GM21515 (cell line): ENCODE measurements around the gene RPL22.

Experiments used
- ATAC-seq: cut with Tn5 transposase; IDR thresholded peaks from one replicate; pipeline ENCODE4 v1.9.1; 2021; ENCODE audit not compliant: unreplicated experiment

The RPL22 gene

DNA sequence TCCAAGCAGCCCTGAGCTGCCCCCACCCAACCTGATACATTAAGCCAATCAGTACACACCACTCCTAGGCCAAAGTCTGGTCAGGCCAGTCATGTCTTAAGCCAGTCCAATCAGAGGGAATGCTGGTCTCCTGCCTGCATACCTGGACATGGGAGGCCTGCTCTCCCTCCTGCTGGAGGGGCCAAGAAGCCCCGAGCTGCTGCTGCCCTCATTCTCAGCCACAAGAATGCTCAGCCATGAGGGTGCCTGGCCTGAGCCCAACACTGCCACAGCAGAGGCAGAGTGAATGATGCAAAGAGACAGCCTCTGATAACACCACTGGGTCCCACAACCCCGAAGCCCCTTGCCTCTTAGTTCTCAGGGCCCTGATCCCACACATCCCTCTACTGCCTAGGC is 42.3 kb downstream of the RPL22 start:
- no peak for ATAC-seq

DNA sequence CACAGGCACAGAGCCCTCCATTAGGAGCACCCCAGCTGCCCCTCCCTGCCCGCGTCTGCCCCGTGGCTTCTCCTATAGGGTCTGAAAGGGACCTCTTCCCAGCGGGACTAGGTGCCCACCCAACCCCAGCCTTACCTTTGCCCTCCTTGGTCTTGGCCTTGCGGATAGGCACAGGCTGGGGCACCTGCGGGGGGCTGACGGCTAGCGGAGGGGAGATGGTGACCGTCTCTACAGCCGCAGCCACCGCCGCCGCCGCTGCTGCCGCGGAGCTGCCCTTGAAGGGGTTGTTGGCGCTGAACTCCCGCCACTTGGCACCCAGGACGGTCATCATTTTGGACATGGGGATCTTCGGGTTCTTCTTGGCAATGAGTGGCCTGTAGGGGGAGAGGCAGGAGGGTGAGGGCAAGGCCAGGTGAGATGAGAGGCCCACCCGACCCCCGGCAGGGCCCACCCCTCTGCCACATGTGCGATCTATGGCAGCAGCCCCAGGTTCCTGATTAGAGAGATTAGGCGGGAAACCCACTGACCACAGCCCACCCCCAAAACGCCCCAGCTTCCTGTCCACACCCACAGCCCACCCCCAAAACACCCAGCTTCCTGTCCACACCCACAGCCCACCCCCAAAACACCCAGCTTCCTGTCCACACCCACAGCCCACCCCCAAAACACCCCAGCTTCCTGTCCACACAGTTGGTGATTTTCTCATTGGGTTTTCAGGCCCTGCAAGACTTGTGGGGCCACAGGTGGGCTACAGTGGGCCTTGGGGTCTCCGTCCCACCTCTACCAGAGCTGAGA is 44.7 kb downstream of the RPL22 start:
- ATAC-seq = no peak

DNA sequence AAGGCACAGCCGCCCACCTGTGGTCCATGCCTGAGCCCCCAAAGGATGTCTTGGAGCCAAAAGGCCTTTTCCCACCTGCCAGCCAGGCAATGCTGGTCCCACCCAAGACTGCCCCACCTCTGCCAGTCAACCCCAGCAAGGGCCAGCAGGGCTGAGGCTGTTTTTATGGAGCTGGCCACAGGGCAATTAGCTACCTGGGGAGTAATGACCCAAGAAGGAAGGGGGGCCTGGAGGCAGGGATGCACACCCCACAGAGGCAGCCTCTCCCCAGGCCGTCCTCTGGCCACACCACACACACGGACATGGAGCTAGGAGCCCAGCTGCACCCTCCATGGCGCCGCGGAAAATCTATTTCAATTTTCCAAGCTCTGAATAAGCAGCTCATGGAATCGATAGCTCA is 46.5 kb downstream of the RPL22 start:
- ATAC-seq = no peak

DNA sequence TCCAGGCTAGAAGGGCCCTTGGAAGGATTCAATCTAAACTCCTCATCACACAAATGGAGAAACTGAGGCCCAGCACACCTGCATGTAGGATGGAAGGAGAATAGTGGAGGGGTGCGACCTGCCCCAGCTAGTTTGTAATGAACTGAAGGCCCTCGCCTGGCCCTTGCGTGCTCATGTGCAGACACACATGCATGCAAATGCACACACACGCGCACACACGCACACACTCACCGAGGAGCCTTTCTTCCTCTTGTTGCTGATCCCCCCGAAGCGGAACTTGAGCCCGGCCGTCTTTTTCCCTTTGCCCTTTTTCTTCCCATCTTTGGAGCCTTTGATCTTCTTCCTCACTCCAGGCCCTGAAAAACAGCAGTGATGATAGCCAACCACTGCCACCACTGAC is 47.2 kb downstream of the RPL22 start:
- ATAC-seq = no peak

DNA sequence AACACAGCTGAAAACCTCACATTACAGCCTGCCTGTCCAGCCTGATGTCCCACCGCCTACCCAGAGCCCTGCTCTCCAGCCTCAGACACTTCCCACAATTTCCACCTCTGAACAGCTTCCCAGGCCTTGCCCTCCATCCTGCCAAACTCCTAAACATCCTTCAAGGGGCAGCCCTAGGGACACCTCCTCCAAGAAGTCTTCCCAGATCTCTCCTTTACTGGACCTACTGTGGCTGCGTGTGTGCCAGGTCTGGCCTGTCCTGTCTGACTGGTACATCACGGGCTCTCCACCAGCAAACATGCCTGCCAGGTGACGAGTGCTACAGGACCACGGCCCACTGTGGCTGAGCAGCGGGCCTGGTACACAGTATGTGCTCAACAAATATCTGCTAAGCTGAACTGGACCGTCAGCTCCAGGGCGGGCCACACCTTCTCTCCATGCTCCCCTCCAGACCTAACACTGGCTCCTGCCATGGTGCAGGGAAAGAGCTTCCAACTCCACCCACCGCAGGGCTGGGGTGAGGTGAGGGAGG is 48.0 kb downstream of the RPL22 start:
- no peak for ATAC-seq

DNA sequence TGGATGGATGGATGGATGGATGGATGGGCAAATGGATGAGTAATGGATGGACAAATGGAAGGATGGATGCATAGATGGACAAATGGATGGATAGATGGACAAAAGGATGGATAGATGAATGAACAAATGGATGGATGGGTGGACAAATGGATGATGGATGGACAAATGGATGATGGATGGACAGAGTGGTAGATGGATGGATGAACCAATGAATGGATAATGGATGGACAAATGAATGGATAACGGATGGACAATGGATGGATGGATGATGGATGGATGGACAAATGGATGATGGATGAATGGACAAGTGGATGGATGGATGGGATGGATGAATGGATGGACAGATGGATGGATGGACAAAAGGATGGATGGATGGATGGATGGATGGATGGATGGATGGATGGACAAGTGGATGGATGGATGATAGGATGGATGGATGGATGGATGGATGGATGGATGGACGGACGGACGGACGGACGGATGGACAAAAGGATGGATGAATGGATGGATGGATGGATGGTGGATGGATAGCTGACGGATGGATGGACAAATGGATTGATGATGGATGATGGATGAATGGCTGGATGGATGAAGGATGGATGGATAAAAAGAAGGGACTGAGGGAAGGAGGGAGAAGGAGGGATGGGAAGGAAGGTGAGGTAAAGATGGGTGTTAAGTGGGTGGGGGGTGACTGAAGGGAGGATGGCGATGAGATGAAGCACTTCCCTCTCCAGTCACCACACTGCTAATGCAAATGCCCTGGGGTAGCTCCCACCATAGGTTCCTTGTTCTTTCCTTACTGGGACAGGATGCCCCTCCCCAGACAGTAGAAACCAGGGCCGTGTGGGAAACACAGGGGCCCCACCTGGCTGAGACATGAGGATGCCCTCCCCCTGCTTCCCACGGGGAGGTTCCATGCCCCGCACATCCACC is 49.1 kb downstream of the RPL22 start:
- no peak for ATAC-seq

DNA sequence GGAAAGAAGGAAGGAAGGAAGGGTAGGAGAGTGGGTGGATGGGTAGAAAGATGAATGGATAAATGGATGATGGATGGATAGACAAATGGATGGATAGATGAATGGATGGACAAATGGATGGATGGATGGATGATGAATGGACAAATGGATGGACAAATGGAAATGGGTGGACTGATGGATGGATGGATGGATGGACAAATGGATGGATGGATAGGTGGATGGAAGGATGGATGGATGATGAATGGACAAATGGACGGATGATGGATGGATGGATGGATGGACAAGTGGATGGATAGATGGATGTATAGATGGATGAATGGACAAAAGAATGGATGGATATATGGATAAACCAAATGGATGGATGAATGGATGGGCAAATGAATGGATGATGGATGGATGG is 49.8 kb downstream of the RPL22 start:
- no peak for ATAC-seq

DNA sequence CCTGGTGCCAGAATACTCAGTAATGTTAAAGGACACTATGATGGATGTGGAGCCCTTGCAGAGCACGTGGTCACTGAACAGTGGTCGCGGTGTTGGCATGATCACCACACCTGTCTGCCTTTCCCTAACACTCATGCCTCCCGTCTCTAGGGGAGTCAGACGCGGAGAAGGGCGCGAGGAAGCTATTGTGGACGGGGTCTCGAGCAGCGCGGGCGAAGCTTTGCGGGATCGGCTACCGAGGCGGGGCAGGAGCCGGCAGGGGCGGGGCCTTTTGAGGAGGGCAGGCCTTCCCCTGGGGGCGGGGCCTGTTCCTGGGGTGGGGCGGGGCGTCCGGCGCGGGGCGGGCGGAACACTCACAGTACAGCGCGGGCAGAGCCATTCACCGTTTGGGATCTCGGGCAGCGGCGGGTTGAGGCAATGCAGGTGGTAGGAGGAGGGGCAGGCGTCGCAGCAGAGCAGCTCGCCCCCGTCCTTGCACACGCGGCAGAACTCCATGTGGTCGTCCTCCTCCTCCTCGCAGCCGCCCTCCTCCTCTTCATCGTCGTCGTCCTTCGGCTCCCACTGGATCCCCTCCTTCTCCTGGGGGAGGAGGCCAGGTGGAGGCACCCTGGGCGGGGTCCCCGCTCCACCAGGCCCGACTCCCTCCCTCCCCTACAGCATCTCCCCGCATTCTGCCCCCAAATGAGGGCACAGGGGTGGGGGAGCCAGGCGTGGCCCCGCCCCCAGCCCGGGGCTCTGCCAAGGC is 50.7 kb downstream of the RPL22 start:
- ATAC-seq = no peak

DNA sequence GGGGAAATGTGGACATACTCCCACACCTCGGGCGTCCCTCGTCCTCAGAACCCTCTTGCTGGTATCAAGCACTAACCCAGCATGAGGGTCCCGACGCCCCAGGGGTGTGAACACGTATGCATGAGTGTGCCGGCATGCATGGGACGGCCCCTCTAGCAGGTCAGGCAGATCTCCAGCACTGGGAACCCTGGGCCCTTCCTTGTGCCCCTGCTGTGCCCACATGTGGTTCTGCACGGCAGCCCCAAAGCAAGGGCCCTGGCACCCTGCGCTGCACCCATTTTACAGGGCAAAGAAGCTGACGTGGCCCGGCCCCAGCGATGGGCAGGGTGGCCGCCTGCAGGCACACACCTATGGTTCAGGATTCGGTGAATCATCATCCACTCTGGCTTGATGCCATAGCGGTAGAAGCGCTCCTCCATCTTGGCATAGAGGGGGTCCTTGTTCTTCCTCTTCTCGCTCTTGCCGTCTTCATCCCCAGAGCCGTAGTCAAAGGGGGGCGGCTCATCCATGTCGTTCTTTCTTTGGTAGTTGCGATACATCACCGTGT is 53.5 kb downstream of the RPL22 start:
- ATAC-seq = no peak

DNA sequence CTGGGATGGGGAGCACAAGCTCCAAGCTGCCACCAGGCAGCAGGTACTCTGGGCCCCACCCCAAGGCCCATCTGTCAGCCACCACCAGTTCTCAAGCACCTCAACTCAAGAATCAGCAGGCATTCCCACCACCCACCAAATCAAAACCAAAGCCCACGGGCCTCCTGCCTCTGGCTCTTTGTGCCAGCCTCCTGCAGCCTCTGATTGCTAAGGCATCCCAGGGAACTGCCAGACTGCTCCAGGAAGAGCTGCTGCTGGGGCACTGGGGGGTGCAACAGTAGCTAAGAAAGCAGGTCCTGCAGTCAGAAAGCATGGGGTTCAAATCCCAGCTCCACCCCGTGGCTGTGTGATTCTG is 54.0 kb downstream of the RPL22 start:
- ATAC-seq = no peak

DNA sequence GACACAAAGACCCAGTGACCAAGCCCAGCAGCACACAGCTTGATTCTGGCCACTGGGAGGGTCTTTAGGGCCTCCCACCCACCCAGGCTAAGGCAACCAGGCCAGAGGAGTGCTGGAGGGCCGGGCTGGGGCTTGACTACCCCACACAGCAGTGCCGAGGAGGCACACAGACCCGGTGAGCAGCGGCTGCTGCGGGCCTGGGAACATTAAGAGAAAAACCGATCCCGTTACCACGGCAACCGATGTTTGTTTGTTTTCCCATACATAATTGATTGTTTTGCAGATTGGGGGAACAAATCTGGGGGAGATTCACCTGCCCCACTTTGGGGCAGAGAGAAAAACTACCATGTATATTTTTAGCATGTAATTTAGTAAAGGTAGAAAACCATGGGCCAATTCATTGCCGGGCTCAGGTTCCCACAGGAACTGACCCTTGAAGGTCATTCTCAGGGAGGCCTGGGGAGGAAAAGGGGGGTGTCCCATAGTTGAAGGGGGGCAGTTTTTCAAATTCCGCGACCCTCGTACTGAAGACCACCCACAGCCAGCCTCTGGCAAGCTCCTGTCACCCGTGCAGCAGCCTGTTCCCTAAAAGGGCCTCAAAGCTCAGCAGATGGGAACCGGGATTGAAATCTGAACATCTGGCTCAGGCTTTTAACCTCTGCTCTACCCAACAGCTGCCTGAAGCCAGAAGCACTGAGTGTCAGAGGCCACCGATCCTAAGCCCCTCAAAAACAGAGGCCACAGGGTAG is 54.6 kb downstream of the RPL22 start:
- ATAC-seq = no peak

DNA sequence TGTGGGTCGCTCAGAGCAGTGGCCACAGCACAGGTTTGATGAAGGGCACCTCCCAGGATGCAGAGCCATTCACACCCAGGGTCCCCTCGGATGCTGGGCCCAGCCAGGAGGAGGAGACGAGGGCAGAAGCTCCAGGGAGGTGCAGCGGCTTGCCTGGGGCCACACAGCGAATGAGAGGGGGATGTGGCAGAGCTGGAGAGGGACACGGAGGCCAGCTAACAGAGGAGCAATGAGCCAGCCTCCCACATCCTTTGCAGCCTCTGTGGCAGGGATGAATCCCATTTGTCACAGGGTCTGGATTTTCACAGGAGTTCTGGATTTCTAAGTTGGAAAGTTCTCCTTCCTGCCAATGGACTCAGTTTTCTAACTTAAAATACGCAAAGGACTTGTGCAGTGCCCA is 55.2 kb downstream of the RPL22 start:
- no peak for ATAC-seq

DNA sequence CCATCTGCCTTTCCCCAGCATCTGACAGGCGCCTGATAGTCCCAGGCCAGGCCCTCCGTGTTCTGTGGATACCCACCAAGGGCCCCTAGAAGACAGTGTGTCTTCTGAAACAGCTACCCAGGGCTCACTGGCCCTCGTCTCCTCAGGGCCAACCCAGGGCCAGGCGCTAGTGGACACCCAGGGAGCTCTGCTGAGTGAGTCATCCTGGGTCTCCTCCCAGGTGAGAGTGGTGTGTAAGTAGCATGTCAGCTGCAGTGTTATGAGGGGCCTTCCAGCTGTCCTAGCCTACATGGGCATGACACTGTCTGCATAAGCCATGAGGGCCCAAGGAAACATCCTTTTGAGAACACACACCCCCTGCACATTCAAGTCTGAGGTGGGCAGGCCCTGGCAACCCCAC is 56.0 kb downstream of the RPL22 start:
- no peak for ATAC-seq

DNA sequence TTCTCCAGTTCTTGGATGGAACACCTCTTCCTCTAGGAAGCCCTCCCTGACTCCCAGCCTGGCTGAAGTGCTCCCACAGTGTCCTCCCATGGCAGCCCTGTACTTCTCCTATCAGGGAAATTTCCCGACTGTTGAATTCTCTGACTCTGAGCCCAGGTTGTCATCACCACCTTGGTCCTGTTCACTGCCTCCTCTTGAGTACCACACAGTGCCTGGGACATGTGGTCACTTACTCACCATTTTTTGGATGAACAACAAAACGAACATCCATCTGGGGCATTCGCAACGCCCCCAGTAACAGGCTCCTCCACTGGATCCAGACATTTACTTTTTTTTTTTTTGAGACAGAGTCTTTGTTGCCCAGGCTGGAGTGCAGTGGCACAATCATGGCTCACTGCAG is 56.7 kb downstream of the RPL22 start:
- no peak for ATAC-seq

DNA sequence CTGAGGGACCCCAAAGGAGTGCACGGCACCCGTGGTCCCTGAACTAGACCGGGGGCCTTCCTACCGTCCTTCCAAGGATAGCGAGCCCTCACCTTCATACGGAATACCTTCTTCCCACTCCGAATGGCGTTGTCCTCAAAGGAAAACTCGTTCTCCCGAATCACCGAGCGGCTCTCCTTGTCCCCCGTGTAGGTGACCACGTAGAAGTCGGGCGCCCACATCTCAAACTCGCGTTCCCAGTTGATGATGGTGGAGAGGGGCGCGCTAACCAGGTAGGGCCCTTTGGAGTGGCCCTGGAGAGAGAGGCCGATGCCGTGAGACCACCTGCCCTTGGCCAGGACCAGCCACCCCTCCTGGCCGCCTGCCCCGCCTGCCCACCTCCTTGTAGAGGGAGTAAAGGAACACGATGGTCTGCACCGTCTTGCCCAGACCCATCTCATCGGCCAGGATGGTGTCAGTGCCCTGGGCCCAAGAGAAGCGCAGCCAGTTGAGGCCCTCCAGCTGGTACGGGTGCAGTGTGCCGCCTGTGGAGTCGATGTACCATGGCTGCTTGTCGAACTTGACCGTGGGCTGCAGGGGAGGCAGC is 57.3 kb downstream of the RPL22 start:
- ATAC-seq = no peak

DNA sequence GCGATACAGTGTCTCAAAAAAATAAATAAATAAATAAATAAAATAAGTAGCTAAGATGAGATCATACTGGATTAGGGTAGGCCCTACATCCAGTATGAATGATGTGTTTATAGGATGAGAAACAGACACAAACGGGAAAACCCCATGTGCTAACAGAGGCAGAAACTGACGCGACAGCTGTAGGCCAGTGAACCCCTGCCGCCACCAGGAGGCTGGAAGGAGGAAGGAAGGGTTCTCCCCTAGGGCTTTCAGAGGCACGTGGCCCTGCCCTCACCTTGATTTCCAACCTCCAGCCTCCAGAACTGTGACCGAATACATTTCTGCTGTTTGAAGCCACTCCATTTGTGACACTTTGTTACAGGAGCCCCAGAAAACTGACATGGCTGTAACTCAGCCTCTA is 57.8 kb downstream of the RPL22 start:
- no peak for ATAC-seq

DNA sequence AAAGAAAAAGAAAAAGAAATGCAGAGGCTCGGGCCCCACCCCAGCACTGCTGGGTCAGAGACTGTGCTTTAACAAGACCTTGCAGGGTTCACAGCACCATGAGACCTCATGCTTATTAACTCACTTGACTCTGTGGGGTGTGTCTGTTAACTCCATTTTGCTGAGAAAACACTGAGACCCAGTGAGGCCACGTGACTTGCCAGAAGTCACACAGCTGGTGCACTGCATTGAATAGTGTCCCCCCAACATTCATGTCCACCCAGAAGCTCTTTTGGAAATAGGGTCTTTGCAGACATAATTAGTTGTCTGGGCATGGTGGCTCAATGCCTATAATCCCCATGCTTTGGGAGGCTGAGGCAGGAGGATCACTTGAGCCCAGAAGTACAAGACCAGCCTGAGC is 59.0 kb downstream of the RPL22 start:
- no peak for ATAC-seq

DNA sequence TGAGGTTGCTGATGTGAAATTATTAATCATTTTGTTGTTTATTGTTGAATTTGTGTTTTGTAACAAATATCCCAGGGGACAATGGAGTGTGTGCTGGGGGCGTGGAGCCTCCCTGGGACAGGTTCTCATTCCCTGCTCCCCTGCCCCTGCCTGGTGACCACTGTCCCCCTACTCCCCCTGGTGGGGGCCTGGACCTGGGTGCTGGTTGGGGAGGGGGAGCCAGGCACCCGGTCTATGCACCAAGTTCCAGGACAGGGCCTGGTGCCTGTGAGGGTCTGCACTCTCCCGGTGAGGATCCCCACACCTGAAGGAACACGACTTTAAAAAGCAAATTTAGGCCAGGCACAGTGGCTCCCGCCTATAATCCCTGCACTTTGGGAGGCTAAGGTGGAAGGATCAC is 61.6 kb downstream of the RPL22 start:
- ATAC-seq = no peak

DNA sequence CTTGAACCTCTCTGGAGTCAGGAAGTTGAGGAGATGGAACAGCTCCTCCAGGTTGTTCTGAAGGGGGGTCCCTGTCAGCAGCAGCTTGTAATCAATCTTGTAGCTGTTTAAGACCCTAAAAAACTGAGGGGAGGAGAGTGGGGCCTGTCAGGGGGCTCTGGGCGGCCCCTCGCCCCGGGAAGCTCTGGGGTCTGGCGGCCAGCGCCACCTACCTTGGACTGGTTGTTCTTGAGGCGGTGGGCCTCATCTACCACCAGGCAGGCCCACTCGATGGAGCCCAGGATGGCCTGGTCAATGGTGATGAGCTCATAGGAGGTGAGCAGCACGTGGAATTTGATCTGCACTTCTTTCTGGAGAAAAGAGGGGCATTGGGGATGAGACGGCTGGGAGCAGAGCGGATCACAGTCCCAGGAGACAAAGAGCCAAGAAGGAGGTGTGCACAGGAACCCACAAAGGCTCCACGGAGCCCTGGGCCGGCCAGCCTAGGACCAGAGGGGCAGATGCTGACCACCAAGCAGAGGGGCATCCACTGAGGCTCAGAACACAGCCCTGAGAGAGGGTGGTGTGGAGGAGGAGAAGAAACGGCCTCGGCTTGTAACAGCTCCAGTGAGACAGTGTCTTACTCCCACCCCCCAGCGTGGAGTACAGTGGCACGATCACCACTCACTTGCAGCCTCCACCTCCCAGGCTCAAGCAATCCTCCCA is 62.7 kb downstream of the RPL22 start:
- ATAC-seq = no peak
